Gastrocnemius medialis (tissue), 4 donors: ENCODE measurements around the gene SLC6A1.

Experiments used
- CTCF ChIP-seq, 5 experiments: fragments of 450-650 bp in 3 of 5; fragments of 200-600 bp in 2 of 5; sonication (generic) in 2 of 5; IDR thresholded peaks in 4 of 5; conservative IDR thresholded peaks in 1 of 5; 1 replicate in 4 of 5; 2 replicates in 1 of 5; pipeline ENCODE4 v1.5.1; 2016 to 2019; ENCODE audit warnings: antibody characterized with exemption in 5 of 5, mild to moderate bottlenecking in 3 of 5, moderate library complexity in 3 of 5
- POLR2A ChIP-seq, 2 donors: fragments of 450-650 bp; IDR thresholded peaks; one replicate each; pipeline ENCODE4 v1.6.1; 2017; ENCODE audit warnings: antibody characterized with exemption in 2 of 2, mild to moderate bottlenecking in 2 of 2, moderate library complexity in 2 of 2

DNA sequence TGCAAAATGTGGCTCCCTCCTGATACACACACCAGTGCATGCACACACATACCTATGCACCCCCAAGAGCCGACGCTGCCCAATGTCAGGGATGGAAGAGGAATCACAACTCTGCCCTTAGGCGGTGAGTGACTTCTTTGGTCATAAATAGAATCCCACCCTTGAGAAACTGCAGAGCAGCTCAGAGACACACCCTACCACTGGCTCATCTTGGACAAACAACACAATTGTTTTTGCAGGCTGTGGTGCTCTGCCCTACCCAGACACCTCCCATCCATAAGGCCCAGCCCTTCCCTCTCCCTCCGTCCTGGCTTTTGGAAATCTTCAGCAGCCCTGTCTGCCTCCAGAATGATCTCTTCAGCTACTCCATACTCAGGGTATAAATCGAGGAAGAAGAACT is 87.9 kb downstream of the SLC6A1 start:
- TF ChIP-seq POLR2A (IDR thresholded peaks at IDR 0.05) (no peak), CTCF (IDR thresholded peaks at IDR 0.05 in 4 of 5, conservative IDR thresholded peaks at IDR 0.05 in 1 of 5) (no peak)
